Sciatic nerve (tissue), 2 donors: ENCODE results near the gene PTPRM. TPM values are rescaled to one million over a fixed set of nuclear protein-coding genes. Genes with fewer than 3 reads are reported as not detected.

Experiments used
- ATAC-seq: fragments of 200-7000 bp; cut with Tn5 transposase; one replicate; pipeline ENCODE4 v1.9.1; 2020; ENCODE audit warnings: mild to moderate bottlenecking, moderate library complexity
- DNase-seq: peaks from one replicate; pipeline ENCODE4 v3.0.0-alpha.2; 2020; ENCODE audit warnings: low spot score
- intact Hi-C: fragments of 100-400 bp; cut with DNase I; formaldehyde crosslinking; loops from one replicate; pipeline ENCODE4 v1.14.2; 2022
- total RNA-seq: library from RNA; stranded (reverse); fragmentation: NEBNext Ultra II Directional; extraction: Animal tissue kit (Norgen Biotek cat#: 25700); gene quantifications from one replicate; pipeline ENCODE4 v1.2.1, GENCODE V29; 2021
- donor health status: DM: no; HTN: no; CAD: no.
- donor health status: DM: no; HTN: no; CAD: no.

Gene PTPRM
- total RNA-seq, 1 donor from 2014 or later: 66.5 TPM

GRCh38 chr18:7562491-7562890, 4.6 kb upstream of the PTPRM start:
- intact Hi-C loops: no loop called here
- ATAC-seq (no peak), DNase-seq (no peak)

- intact Hi-C loops: no loop called here
- ATAC-seq: no peak
Observed at GRCh38 chr18:7565677-7566076, 1.4 kb upstream of the PTPRM start.

GRCh38 chr18:7566244-7566566, 911 bp upstream of the PTPRM start:
- ATAC-seq (no peak), DNase-seq (no peak)
- intact Hi-C loops: no loop called here

More at GRCh38 chr18:7565677-7566076, 1.4 kb upstream of the PTPRM start:
- no peak for DNase-seq

- intact Hi-C loops: no loop called here
- ATAC-seq (peak; percentile 30), DNase-seq (peak; percentile 78)
Observed at GRCh38 chr18:7567474-7568425, 634 bp downstream of the PTPRM start.

- intact Hi-C loops: no loop called here
- peak; percentile 39 for ATAC-seq
- DNase-seq: peak; percentile 73
Observed at GRCh38 chr18:7568426-7568825, 1.3 kb downstream of the PTPRM start.

GRCh38 chr18:7571626-7572025, 4.5 kb downstream of the PTPRM start:
- DNase-seq (no peak), ATAC-seq (no peak)
- intact Hi-C loops: no loop called here

- DNase-seq (no peak), ATAC-seq (no peak)
- intact Hi-C loops: no loop called here
Observed at GRCh38 chr18:7572822-7573221, 5.7 kb downstream of the PTPRM start.

- intact Hi-C loops: no loop called here
- DNase-seq (no peak), ATAC-seq (no peak)
Observed at GRCh38 chr18:7575465-7576028, 8.4 kb downstream of the PTPRM start.

- intact Hi-C loops: no loop called here
- no peak for ATAC-seq
- DNase-seq: no peak
Observed at GRCh38 chr18:7576077-7576476, 9.0 kb downstream of the PTPRM start.

GRCh38 chr18:7576685-7577084, 9.6 kb downstream of the PTPRM start:
- intact Hi-C loops: no loop called here
- ATAC-seq (no peak), DNase-seq (no peak)

- ATAC-seq (no peak), DNase-seq (no peak)
- intact Hi-C loops: no loop called here
Observed at GRCh38 chr18:7577706-7578105, 10.6 kb downstream of the PTPRM start.

GRCh38 chr18:7579176-7579917, 12.2 kb downstream of the PTPRM start:
- intact Hi-C loops: no loop called here
- DNase-seq (no peak), ATAC-seq (no peak)

- intact Hi-C loops: no loop called here
- no peak for ATAC-seq
Observed at GRCh38 chr18:7579918-7580542, 12.9 kb downstream of the PTPRM start.

GRCh38 chr18:7584646-7585275, 17.6 kb downstream of the PTPRM start:
- intact Hi-C loops: no loop called here
- DNase-seq: no peak
- peak; percentile 61 for ATAC-seq

More at GRCh38 chr18:7579918-7580542, 12.9 kb downstream of the PTPRM start:
- DNase-seq: no peak

- peak; percentile 15 for ATAC-seq
- no peak for DNase-seq
- intact Hi-C loops: no loop called here
Observed at GRCh38 chr18:7585276-7585670, 18.2 kb downstream of the PTPRM start.

- DNase-seq: no peak
- intact Hi-C loops: no loop called here
- ATAC-seq: no peak
Observed at GRCh38 chr18:7586379-7586778, 19.3 kb downstream of the PTPRM start.

GRCh38 chr18:7590826-7591560, 23.9 kb downstream of the PTPRM start:
- DNase-seq (no peak), ATAC-seq (no peak)
- intact Hi-C loops: no loop called here

- intact Hi-C loops: no loop called here
- DNase-seq (no peak), ATAC-seq (no peak)
Observed at GRCh38 chr18:7592305-7593071, 25.4 kb downstream of the PTPRM start.
